Activated CD4-positive, alpha-beta T cell treated with anti-CD3 and anti-CD28 coated beads, Interleukin-10, Interleukin-2, amounts not matched to agents 100 ng/mL and 50 ng/mL, durations not matched to agents 16 hours and 8 hours (primary cell): ENCODE data around the gene NWD2.
"Not testable (repeated sequence)": the region's sequence is repeated elsewhere in the genome, so short reads cannot be mapped to it uniquely, and the experiment has no call there.

ENCODE experiments used
- DNase-seq: peaks from one replicate; pipeline ENCODE4 v3.0.0-alpha.2; 2020

The NWD2 gene

GRCh38 chr4:37400241-37400881 is 155.8 kb downstream of the NWD2 start:
- peak; percentile 43 for DNase-seq

GRCh38 chr4:37407938-37408826 is 163.6 kb downstream of the NWD2 start:
- DNase-seq = not testable (repeated sequence)

- not testable (repeated sequence) for DNase-seq
Measured at GRCh38 chr4:37413612-37414011, 169.1 kb downstream of the NWD2 start.

- no peak for DNase-seq
Measured at GRCh38 chr4:37415845-37416369, 171.4 kb downstream of the NWD2 start.

- no peak for DNase-seq
Measured at GRCh38 chr4:37421614-37422013, 177.1 kb downstream of the NWD2 start.

- no peak for DNase-seq
Measured at GRCh38 chr4:37422102-37422501, 177.6 kb downstream of the NWD2 start.

GRCh38 chr4:37422638-37423037 is 178.1 kb downstream of the NWD2 start:
- DNase-seq = no peak

- no peak for DNase-seq
Measured at GRCh38 chr4:37423310-37423709, 178.8 kb downstream of the NWD2 start.

GRCh38 chr4:37424753-37425152 is 180.2 kb downstream of the NWD2 start:
- no peak for DNase-seq

GRCh38 chr4:37425857-37426256 is 181.3 kb downstream of the NWD2 start:
- no peak for DNase-seq

GRCh38 chr4:37427193-37427592 is 182.7 kb downstream of the NWD2 start:
- no peak for DNase-seq

GRCh38 chr4:37429906-37430305 is 185.4 kb downstream of the NWD2 start:
- no peak for DNase-seq

GRCh38 chr4:37430718-37431416 is 186.3 kb downstream of the NWD2 start:
- no peak for DNase-seq

GRCh38 chr4:37431417-37431743 is 186.8 kb downstream of the NWD2 start:
- no peak for DNase-seq

- no peak for DNase-seq
Measured at GRCh38 chr4:37434469-37434868, 189.9 kb downstream of the NWD2 start.

GRCh38 chr4:37436546-37436945 is 192.0 kb downstream of the NWD2 start:
- no peak for DNase-seq

GRCh38 chr4:37437163-37437562 is 192.6 kb downstream of the NWD2 start:
- DNase-seq = no peak

GRCh38 chr4:37438564-37439279 is 194.2 kb downstream of the NWD2 start:
- DNase-seq = no peak

- no peak for DNase-seq
Measured at GRCh38 chr4:37439809-37440474, 195.4 kb downstream of the NWD2 start.

GRCh38 chr4:37440501-37440900 is 196.0 kb downstream of the NWD2 start:
- no peak for DNase-seq

GRCh38 chr4:37441231-37442061 is 196.9 kb downstream of the NWD2 start:
- no peak for DNase-seq

GRCh38 chr4:37442062-37442323 is 197.4 kb downstream of the NWD2 start:
- no peak for DNase-seq
